H9 (cell line): ENCODE measurements around the gene TMEM267. TPM values are rescaled to one million over a fixed set of nuclear protein-coding genes. Genes with fewer than 3 reads are reported as not detected.

Source experiments
- DNase-seq: peaks from one replicate; pipeline ENCODE4 v3.0.0-alpha.2; 2017
- H2AFZ ChIP-seq: one replicate; pipeline ENCODE4 v1.6.1; 2013; ENCODE audit warnings: mild to moderate bottlenecking, low read length, control low read depth, moderate library complexity
- H2AK5ac ChIP-seq: 2 replicates; pipeline ENCODE4 v1.6.1; 2013; ENCODE audit warnings: low read length, control low read depth, mixed read lengths; ENCODE audit not compliant: insufficient read length
- H2BK120ac ChIP-seq: one replicate; pipeline ENCODE4 v1.6.1; 2013; ENCODE audit warnings: low read depth, mild to moderate bottlenecking, low read length, control low read depth, inconsistent platforms; ENCODE audit not compliant: poor library complexity, severe bottlenecking
- H2BK12ac ChIP-seq: 2 replicates; pipeline ENCODE4 v1.6.1; 2013; ENCODE audit warnings: low read length, control low read depth, mixed read lengths, low read depth; ENCODE audit not compliant: insufficient read length
- H2BK15ac ChIP-seq: 2 replicates; pipeline ENCODE4 v1.6.1; 2013; ENCODE audit warnings: low read depth, low read length, control low read depth
- H2BK20ac ChIP-seq: one replicate; pipeline ENCODE4 v1.6.1; 2013; ENCODE audit warnings: low read depth, mild to moderate bottlenecking, low read length, control low read depth, inconsistent platforms; ENCODE audit not compliant: poor library complexity, severe bottlenecking
- H2BK5ac ChIP-seq: 2 replicates; pipeline ENCODE4 v1.6.1; 2013; ENCODE audit warnings: low read length, control low read depth, mixed read lengths; ENCODE audit not compliant: insufficient read length
- H3K14ac ChIP-seq: 2 replicates; pipeline ENCODE4 v1.6.1; 2013; ENCODE audit warnings: low read length, control low read depth; ENCODE audit not compliant: insufficient read depth
- H3K18ac ChIP-seq: 2 replicates; pipeline ENCODE4 v1.6.1; 2013; ENCODE audit warnings: low read depth, mild to moderate bottlenecking, mixed read lengths, low read length, control low read depth; ENCODE audit not compliant: insufficient read length
- H3K23ac ChIP-seq: 2 replicates; pipeline ENCODE4 v1.6.1; 2013; ENCODE audit warnings: low read length, control low read depth, mixed read lengths, low read depth; ENCODE audit not compliant: insufficient read length
- H3K23me2 ChIP-seq: 2 replicates; pipeline ENCODE4 v1.6.1; 2013; ENCODE audit warnings: low read depth, mild to moderate bottlenecking, mixed read lengths, low read length, control low read depth; ENCODE audit not compliant: insufficient read length, poor library complexity, severe bottlenecking
- H3K27ac ChIP-seq: 2 replicates; pipeline ENCODE4 v1.5.1; 2013; ENCODE audit warnings: low read length, control low read depth, mixed read lengths, low read depth; ENCODE audit not compliant: insufficient read length
- H3K27me3 ChIP-seq: 2 replicates; pipeline ENCODE4 v1.6.1; 2013; ENCODE audit warnings: low read length, control low read depth, inconsistent platforms; ENCODE audit not compliant: insufficient read depth
- H3K4ac ChIP-seq: 2 replicates; pipeline ENCODE4 v1.6.1; 2013; ENCODE audit warnings: low read depth, mild to moderate bottlenecking, control low read depth, inconsistent platforms, low read length, moderate library complexity
- H3K4me1 ChIP-seq: 2 replicates; pipeline ENCODE4 v1.6.1; 2013; ENCODE audit warnings: low read length, control low read depth, inconsistent platforms; ENCODE audit not compliant: insufficient read depth
- H3K4me2 ChIP-seq: 2 replicates; pipeline ENCODE4 v1.6.1; 2013; ENCODE audit warnings: low read length, control low read depth, mixed read lengths; ENCODE audit not compliant: insufficient read length, insufficient read depth
- H3K56ac ChIP-seq: 2 replicates; pipeline ENCODE4 v1.6.1; 2013; ENCODE audit warnings: low read depth, mild to moderate bottlenecking, mixed read lengths, low read length, control low read depth; ENCODE audit not compliant: insufficient read length
- H3K79me1 ChIP-seq: 2 replicates; pipeline ENCODE4 v1.6.1; 2013; ENCODE audit warnings: low read depth, mild to moderate bottlenecking, moderate library complexity, low read length, control low read depth, inconsistent platforms; ENCODE audit not compliant: insufficient read depth, poor library complexity, severe bottlenecking
- H3K79me2 ChIP-seq: 2 replicates; pipeline ENCODE4 v1.6.1; 2013; ENCODE audit warnings: low read length, control low read depth, inconsistent platforms; ENCODE audit not compliant: insufficient read depth
- H3K9ac ChIP-seq: 2 replicates; pipeline ENCODE4 v1.6.1; 2013; ENCODE audit warnings: low read length, control low read depth, mixed read lengths; ENCODE audit not compliant: insufficient read length; ENCODE audit errors: extremely low read depth
- H3K9me3 ChIP-seq: one replicate; pipeline ENCODE4 v1.6.1; 2013; ENCODE audit warnings: low read depth, low read length, inconsistent platforms; ENCODE audit not compliant: control insufficient read depth
- H3T11ph ChIP-seq: one replicate; pipeline ENCODE4 v1.6.1; 2013; ENCODE audit warnings: mild to moderate bottlenecking, low read length, control low read depth, inconsistent platforms
- H4K20me1 ChIP-seq: one replicate; pipeline ENCODE4 v1.6.1; 2013; ENCODE audit not compliant: control insufficient read depth, insufficient read length, insufficient read depth
- H4K5ac ChIP-seq: 2 replicates; pipeline ENCODE4 v1.6.1; 2013; ENCODE audit warnings: low read depth, mild to moderate bottlenecking, mixed read lengths, low read length, control low read depth; ENCODE audit not compliant: insufficient read length
- H4K8ac ChIP-seq: replicated peaks from 2 replicates; pipeline ENCODE4 v1.6.1; 2013; ENCODE audit warnings: low read length, control low read depth, mixed read lengths, low read depth; ENCODE audit not compliant: insufficient read length
- H4K91ac ChIP-seq: 2 replicates; pipeline ENCODE4 v1.6.1; 2013; ENCODE audit warnings: low read depth, mild to moderate bottlenecking, moderate library complexity, mixed read lengths, low read length, control low read depth; ENCODE audit not compliant: insufficient read length
- H3K27ac Mint-ChIP-seq, 3 experiments: 2 replicates in 2 of 3; 3 replicates in 1 of 3; pipeline ENCODE4 v1.8.0; 2020 to 2021; ENCODE audit warnings: mixed read lengths in 3 of 3, mild to moderate bottlenecking in 1 of 3, moderate library complexity in 1 of 3
- H3K27me3 Mint-ChIP-seq: 2 replicates; pipeline ENCODE4 v1.8.0; 2021; ENCODE audit warnings: low read depth, mild to moderate bottlenecking, moderate library complexity, mixed read lengths
- H3K36me3 Mint-ChIP-seq, 3 experiments: 2 replicates in 2 of 3; 3 replicates in 1 of 3; pipeline ENCODE4 v1.8.0; 2020 to 2021; ENCODE audit warnings: low read depth in 3 of 3, mixed read lengths in 3 of 3; ENCODE audit not compliant: insufficient read depth in 1 of 3
- H3K4me1 Mint-ChIP-seq, 2 experiments: 2 replicates each; pipeline ENCODE4 v1.8.0; 2020; ENCODE audit warnings: mixed read lengths in 2 of 2
- H3K4me3 Mint-ChIP-seq, 2 experiments: 2 replicates in 1 of 2; 3 replicates in 1 of 2; pipeline ENCODE4 v1.8.0; 2020 to 2021; ENCODE audit warnings: mild to moderate bottlenecking in 2 of 2, mixed read lengths in 2 of 2, moderate library complexity in 1 of 2
- H3K9me3 Mint-ChIP-seq, 2 experiments: 2 replicates in 1 of 2; 3 replicates in 1 of 2; pipeline ENCODE4 v1.8.0; 2020; ENCODE audit warnings: mild to moderate bottlenecking in 2 of 2, mixed read lengths in 2 of 2, moderate library complexity in 1 of 2
- CTCF ChIP-seq: fragments of 200-600 bp; sonication (generic); conservative IDR thresholded peaks from 3 replicates; pipeline ENCODE4 v1.8.0; 2021; ENCODE audit warnings: antibody characterized with exemption, mild to moderate bottlenecking
- WGBS: extraction: QIAGEN DNeasy Blood & Tissue Kit; methylation state at CpG from one replicate; pipeline ENCODE4 v1.1.7; 2013; ENCODE audit warnings: missing lambda C conversion rate, low lambda C conversion rate, mixed read lengths; ENCODE audit not compliant: insufficient read length; ENCODE audit errors: extremely low coverage; 5-methylcytosine and 5-hydroxymethylcytosine counted together
- total RNA-seq: library from RNA; stranded (reverse); gene quantifications from 2 replicates; pipeline ENCODE4 v1.2.1, GENCODE V29; 2021

TMEM267 gene
- total RNA-seq, 1 experiment from 2014 or later: 5.1 TPM

- Histone ChIP-seq H3K4ac (no peak overlapping the region), H2AK5ac (no peak overlapping the region), H3T11ph (no peak overlapping the region), H3K27ac (no peak overlapping the region), H4K8ac (no peak overlapping the region), H3K4me2 (no peak overlapping the region), H2BK15ac (no peak overlapping the region), H4K91ac (no peak overlapping the region), H3K4me1 (no peaks in the 10 kb centered on the region; the same call in 1 of the 2 replicates), H4K5ac (no peak overlapping the region), H3K14ac (no peak overlapping the region), H3K79me2 (no peaks in the 10 kb centered on the region), H3K27me3 (no peaks in the 10 kb centered on the region), H2BK5ac (no peak overlapping the region), H2BK20ac (no peak overlapping the region), H3K23ac (no peak overlapping the region), H3K56ac (no peak overlapping the region), H3K23me2 (no peaks in the 10 kb centered on the region), H2AFZ (no peak overlapping the region), H3K79me1 (no peaks in the 10 kb centered on the region), H3K9me3 (no peaks in the 10 kb centered on the region), H3K9ac (no peak overlapping the region), H2BK120ac (no peak overlapping the region), H3K18ac (no peak overlapping the region), H4K20me1 (no peaks in the 10 kb centered on the region), H2BK12ac (no peak overlapping the region)
- no peak overlapping the region for H3K4me3 Mint-ChIP-seq
- H3K4me1 Mint-ChIP-seq: peaks cover 7 to 9% of the 10 kb centered on the region in 2 experiments; a peak in 3 of 4 replicates
- no peaks in the 10 kb centered on the region for H3K36me3 Mint-ChIP-seq
- H3K27ac Mint-ChIP-seq: peak overlapping the region in 1 of 3 experiments; percentile 40; a peak in 1 of 7 replicates
- no CpG with 5 or more reads among the region's 4 CpGs for WGBS
- no peaks in the 10 kb centered on the region for H3K27me3 Mint-ChIP-seq
- no peak for TF ChIP-seq CTCF
- no peak for DNase-seq
- peaks cover 0 to 6% of the 10 kb centered on the region in 2 experiments; a peak in 1 of 5 replicates for H3K9me3 Mint-ChIP-seq
Observed at GRCh38 chr5:43433382-43433781, 50.3 kb downstream of the TMEM267 start.
